WTC11 (cell line): Measurements from ENCODE around the gene PCDHA8.

ENCODE experiments used
- FOXP1 ChIP-seq: sonication (generic); formaldehyde crosslinking; IDR thresholded peaks from 2 replicates; pipeline ENCODE4 v1.8.0; 2022; ENCODE audit warnings: missing genetic modification reagents, mild to moderate bottlenecking, moderate library complexity, borderline replicate concordance
- JUN ChIP-seq: sonication (generic); formaldehyde crosslinking; IDR thresholded peaks from 2 replicates; pipeline ENCODE4 v1.8.0; 2023; ENCODE audit warnings: mild to moderate bottlenecking, missing genetic modification reagents
- MAX ChIP-seq: sonication (generic); formaldehyde crosslinking; IDR thresholded peaks from 2 replicates; pipeline ENCODE4 v1.8.0; 2022; ENCODE audit warnings: mild to moderate bottlenecking, missing genetic modification reagents
- OVOL2 ChIP-seq: fragments of 250-450 bp; sonication (Bioruptor Pico); IDR thresholded peaks from 2 replicates; pipeline ENCODE4 v1.9.0; 2021; ENCODE audit warnings: mild to moderate bottlenecking, borderline replicate concordance

- TF ChIP-seq JUN (CRISPR knock-in tag) (no peak), MAX (CRISPR knock-in tag) (no peak), OVOL2 (CRISPR knock-in tag) (no peak), FOXP1 (CRISPR knock-in tag) (no peak)
These were observed at the start of gene PCDHA8 for GRCh38 chr5:140840978-140841962.
